Measurements from ENCODE around the gene TBX18. TPM values are rescaled to one million over a fixed set of nuclear protein-coding genes. Genes with fewer than 3 reads are reported as not detected.

The TBX18 gene
- total RNA-seq, 4 donors from 2014 or later, result 30.2 to 63.7 (median 41.0) TPM

- Histone ChIP-seq H3K4me3 (no peak overlapping the region), H3K27ac (no peak overlapping the region), H3K4me1 (no peaks in the 10 kb centered on the region), H3K36me3 (no peaks in the 10 kb centered on the region), H3K27me3 (no peaks in the 10 kb centered on the region), H3K9me3 (no peaks in the 10 kb centered on the region)
- no peak for TF ChIP-seq EP300 (IDR thresholded peaks at IDR 0.05)
- TF ChIP-seq POLR2A (IDR thresholded peaks at IDR 0.05), result no peak
- no peak for TF ChIP-seq CTCF (IDR thresholded peaks at IDR 0.05)
- DNase-seq (ENCODE audit: low spot score in 2 of 2), result no peak
- WGBS, 2 donors, result 72 to 78% methylated on average over 3 of the region's 3 CpGs
Measured at GRCh38 chr6:84653027-84653551, 111.3 kb downstream of the TBX18 start.

GRCh38 chr6:84652356-84653026, 111.9 kb downstream of the TBX18 start:
- Histone ChIP-seq H3K9me3 (no peaks in the 10 kb centered on the region), H3K27me3 (no peaks in the 10 kb centered on the region), H3K4me3 (no peak overlapping the region), H3K36me3 (no peaks in the 10 kb centered on the region), H3K4me1 (no peaks in the 10 kb centered on the region), H3K27ac (no peak overlapping the region)
- TF ChIP-seq POLR2A (IDR thresholded peaks at IDR 0.05) (no peak), CTCF (IDR thresholded peaks at IDR 0.05) (no peak), EP300 (IDR thresholded peaks at IDR 0.05) (no peak)
- no peak for DNase-seq (ENCODE audit: low spot score in 2 of 2)
- WGBS, 2 donors, result 44 to 50% methylated on average over 3 of the region's 3 CpGs

GRCh38 chr6:84651583-84651982, 112.8 kb downstream of the TBX18 start:
- Histone ChIP-seq H3K4me1 (no peaks in the 10 kb centered on the region), H3K36me3 (no peaks in the 10 kb centered on the region), H3K27me3 (no peaks in the 10 kb centered on the region), H3K9me3 (no peaks in the 10 kb centered on the region), H3K27ac (no peak overlapping the region), H3K4me3 (no peak overlapping the region)
- TF ChIP-seq EP300 (IDR thresholded peaks at IDR 0.05), result no peak
- no peak for TF ChIP-seq CTCF (IDR thresholded peaks at IDR 0.05)
- 65 to 85% methylated on average over 1 of the region's 1 CpG for WGBS, 2 donors
- DNase-seq (ENCODE audit: low spot score in 2 of 2), result no peak

GRCh38 chr6:84648444-84648843, 116.0 kb downstream of the TBX18 start:
- H3K27ac ChIP-seq, result no peak overlapping the region
- H3K4me1 ChIP-seq, result no peaks in the 10 kb centered on the region
- no peaks in the 10 kb centered on the region for H3K9me3 ChIP-seq
- H3K27me3 ChIP-seq, result no peaks in the 10 kb centered on the region
- no peak for DNase-seq (ENCODE audit: low spot score in 2 of 2)
- H3K4me3 ChIP-seq, result no peak overlapping the region
- H3K36me3 ChIP-seq, result no peaks in the 10 kb centered on the region
- TF ChIP-seq CTCF (IDR thresholded peaks at IDR 0.05) (no peak), POLR2A (IDR thresholded peaks at IDR 0.05) (no peak), EP300 (IDR thresholded peaks at IDR 0.05) (no peak)

GRCh38 chr6:84645563-84646266, 118.7 kb downstream of the TBX18 start:
- Histone ChIP-seq H3K36me3 (no peaks in the 10 kb centered on the region), H3K27ac (no peak overlapping the region), H3K9me3 (no peaks in the 10 kb centered on the region), H3K4me1 (no peaks in the 10 kb centered on the region), H3K4me3 (no peak overlapping the region), H3K27me3 (no peaks in the 10 kb centered on the region)
- TF ChIP-seq CTCF (IDR thresholded peaks at IDR 0.05), result no peak
- no peak for TF ChIP-seq POLR2A (IDR thresholded peaks at IDR 0.05)
- no peak for TF ChIP-seq EP300 (IDR thresholded peaks at IDR 0.05)
- DNase-seq (ENCODE audit: low spot score in 2 of 2), result no peak
- WGBS, 2 donors, result 71 to 75% methylated on average over 4 of the region's 4 CpGs
